Activated B cell treated with CpG ODN at 0.5 μM for 24 hours (primary cell): ENCODE results near the gene IGFL1. TPM values are rescaled to one million over a fixed set of nuclear protein-coding genes. Genes with fewer than 3 reads are reported as not detected.
"Not testable (repeated sequence)": the region's sequence is repeated elsewhere in the genome, so short reads cannot be mapped to it uniquely, and the experiment has no call there.

ENCODE experiments used
- ATAC-seq: fragments of 200-7000 bp; cut with Tn5 transposase; one replicate; pipeline ENCODE4 v1.10.0; 2021; ENCODE audit warnings: low read depth, mild to moderate bottlenecking, moderate library complexity
- CTCF ChIA-PET: fragments of 350-600 bp; sonication (Branson Sonifier 250); formaldehyde crosslinking; loops from one replicate; lab custom pipeline; 2021; ENCODE audit warnings: antibody characterized with exemption; lab: Charles Lee
- POLR2A ChIA-PET: fragments of 350-600 bp; sonication (Branson Sonifier 250); formaldehyde crosslinking; loops from one replicate; lab custom pipeline; 2021; ENCODE audit warnings: antibody characterized with exemption; lab: Charles Lee
- DNase-seq: peaks from one replicate; pipeline ENCODE4 v3.0.0; 2022
- H3K27ac Mint-ChIP-seq: one replicate; pipeline ENCODE4 v1.8.0; 2020; ENCODE audit warnings: mixed read lengths
- H3K27me3 Mint-ChIP-seq: one replicate; pipeline ENCODE4 v1.8.0; 2021; ENCODE audit warnings: mixed read lengths
- H3K36me3 Mint-ChIP-seq: one replicate; pipeline ENCODE4 v1.8.0; 2021; ENCODE audit warnings: low read depth, mixed read lengths
- H3K4me1 Mint-ChIP-seq: one replicate; pipeline ENCODE4 v1.8.0; 2021; ENCODE audit warnings: mixed read lengths
- H3K4me3 Mint-ChIP-seq: one replicate; pipeline ENCODE4 v1.8.0; 2020; ENCODE audit warnings: mild to moderate bottlenecking, mixed read lengths
- H3K9me3 Mint-ChIP-seq: one replicate; pipeline ENCODE4 v1.8.0; 2020; ENCODE audit warnings: mixed read lengths
- CTCF ChIP-seq: fragments of 200-600 bp; IDR thresholded peaks from one replicate; pipeline ENCODE4 v1.8.0; 2022; ENCODE audit warnings: antibody characterized with exemption, mild to moderate bottlenecking
- intact Hi-C: fragments of 100-400 bp; cut with micrococcal nuclease; formaldehyde crosslinking; loops from one replicate; pipeline ENCODE4 v1.15.1; 2024
- total RNA-seq: library from RNA; stranded (reverse); gene quantifications from 2 replicates; pipeline ENCODE4 v1.2.3, GENCODE V29; 2022

Gene IGFL1
- total RNA-seq, 1 donor from 2014 or later, result not detected

GRCh38 chr19:46265217-46265828 lies 35.8 kb downstream of the IGFL1 start:
- ChIA-PET POLR2A (interaction anchor here (0.9 kb wide), 1 partner anchor 236 kb away, joined by 10 read pairs; no protein-coding TSS in a partner anchor), CTCF (interaction anchor here (0.6 to 6.6 kb wide), 5 partner anchors 72 to 256 kb away, joined by 3 to 71 read pairs (median 4); no protein-coding TSS in a partner anchor)
- H3K27ac Mint-ChIP-seq, result no peak overlapping the region
- intact Hi-C loops, result loop anchor here (1.0 to 5.0 kb wide), 5 partner anchors 76 to 448 kb away; partner anchors contain the start of genes FOXA3, RSPH6A and SYMPK
- DNase-seq, result peak; percentile 25
- peak; percentile 67 for ATAC-seq
- H3K9me3 Mint-ChIP-seq, result no peaks in the 10 kb centered on the region
- peak; percentile 41 for TF ChIP-seq CTCF
- H3K27me3 Mint-ChIP-seq, result peaks cover 21% of the 10 kb centered on the region
- peaks cover 9% of the 10 kb centered on the region for H3K4me1 Mint-ChIP-seq
- no peak overlapping the region for H3K4me3 Mint-ChIP-seq
- no peaks in the 10 kb centered on the region for H3K36me3 Mint-ChIP-seq

GRCh38 chr19:46269101-46269500 lies 39.6 kb downstream of the IGFL1 start:
- intact Hi-C loops, result loop anchor here (5.0 kb wide), 3 partner anchors 257 to 452 kb away; partner anchors contain the start of genes FOXA3, RSPH6A and SYMPK
- Mint-ChIP-seq H3K27me3 (peaks cover 30% of the 10 kb centered on the region), H3K36me3 (no peaks in the 10 kb centered on the region), H3K27ac (no peak overlapping the region), H3K4me1 (peaks cover 2% of the 10 kb centered on the region), H3K9me3 (no peaks in the 10 kb centered on the region), H3K4me3 (no peak overlapping the region)
- no peak for ATAC-seq
- ChIA-PET POLR2A (no interaction called here), CTCF (no interaction called here)
- no peak for DNase-seq
- TF ChIP-seq CTCF, result no peak

GRCh38 chr19:46270521-46271256 lies 41.1 kb downstream of the IGFL1 start:
- ChIA-PET CTCF (no interaction called here), POLR2A (no interaction called here)
- intact Hi-C loops, result no loop called here
- no peak overlapping the region for H3K27ac Mint-ChIP-seq
- TF ChIP-seq CTCF, result no peak
- DNase-seq, result no peak
- no peaks in the 10 kb centered on the region for H3K9me3 Mint-ChIP-seq
- no peaks in the 10 kb centered on the region for H3K36me3 Mint-ChIP-seq
- peaks cover 2% of the 10 kb centered on the region for H3K4me1 Mint-ChIP-seq
- H3K4me3 Mint-ChIP-seq, result no peak overlapping the region
- ATAC-seq, result no peak
- peaks cover 30% of the 10 kb centered on the region for H3K27me3 Mint-ChIP-seq

- Mint-ChIP-seq H3K36me3 (no peaks in the 10 kb centered on the region), H3K27me3 (peaks cover 34% of the 10 kb centered on the region), H3K4me1 (peaks cover 2% of the 10 kb centered on the region), H3K27ac (no peak overlapping the region), H3K9me3 (no peaks in the 10 kb centered on the region), H3K4me3 (no peak overlapping the region)
- no peak for TF ChIP-seq CTCF
- intact Hi-C loops, result no loop called here
- ATAC-seq, result no peak
- ChIA-PET POLR2A (no interaction called here), CTCF (interaction anchor here (0.6 kb wide), 1 partner anchor 209 kb away, joined by 3 read pairs; no protein-coding TSS in a partner anchor)
- DNase-seq, result no peak
Observed at GRCh38 chr19:46271481-46272197, 42.1 kb downstream of the IGFL1 start.

GRCh38 chr19:46273931-46274330 lies 44.4 kb downstream of the IGFL1 start:
- CTCF ChIA-PET, POLR2A ChIA-PET, H3K27ac Mint-ChIP-seq, H3K9me3 Mint-ChIP-seq, H3K4me1 Mint-ChIP-seq, DNase-seq, H3K36me3 Mint-ChIP-seq, ATAC-seq, intact Hi-C loops, H3K4me3 Mint-ChIP-seq: not testable (repeated sequence)
- H3K27me3 Mint-ChIP-seq, result peaks cover 47% of the 10 kb centered on the region
